Endothelial cell (in vitro differentiated cells): Measurements from ENCODE around the gene SLC26A4. TPM values are rescaled to one million over a fixed set of nuclear protein-coding genes. Genes with fewer than 3 reads are reported as not detected.

Experiments used
- DNase-seq: peaks from one replicate; pipeline ENCODE4 v3.0.0; 2021; ENCODE audit warnings: low spot score
- H3K27ac Mint-ChIP-seq: one replicate; pipeline ENCODE4 v1.8.0; 2021; ENCODE audit warnings: mixed read lengths, inconsistent platforms; ENCODE audit not compliant: unreplicated experiment
- H3K27me3 Mint-ChIP-seq: one replicate; pipeline ENCODE4 v1.8.0; 2021; ENCODE audit warnings: mild to moderate bottlenecking, moderate library complexity, mixed read lengths, inconsistent platforms; ENCODE audit not compliant: unreplicated experiment
- H3K36me3 Mint-ChIP-seq: one replicate; pipeline ENCODE4 v1.8.0; 2021; ENCODE audit warnings: mild to moderate bottlenecking, low read depth, mixed read lengths, inconsistent platforms; ENCODE audit not compliant: unreplicated experiment
- H3K4me1 Mint-ChIP-seq: one replicate; pipeline ENCODE4 v1.8.0; 2021; ENCODE audit warnings: mild to moderate bottlenecking, mixed read lengths, inconsistent platforms; ENCODE audit not compliant: unreplicated experiment
- H3K4me3 Mint-ChIP-seq: one replicate; pipeline ENCODE4 v1.8.0; 2021; ENCODE audit warnings: mild to moderate bottlenecking, mixed read lengths, inconsistent platforms; ENCODE audit not compliant: unreplicated experiment
- H3K9me3 Mint-ChIP-seq: one replicate; pipeline ENCODE4 v1.8.0; 2021; ENCODE audit warnings: mixed read lengths, inconsistent platforms; ENCODE audit not compliant: unreplicated experiment
- CTCF ChIP-seq: fragments of 200-600 bp; sonication (generic); IDR thresholded peaks from one replicate; pipeline ENCODE4 v1.5.0; 2021; ENCODE audit warnings: antibody characterized with exemption; ENCODE audit not compliant: unreplicated experiment
- total RNA-seq: library from RNA; stranded (reverse); fragmentation: NEBNext Ultra II Directional; extraction: Animal tissue kit (Norgen Biotek cat#: 25700); gene quantifications from one replicate; pipeline ENCODE4 v1.2.1, GENCODE V29; 2021; ENCODE audit not compliant: unreplicated experiment

Gene SLC26A4
- total RNA-seq, 1 donor from 2014 or later: 0.67 TPM

GRCh38 chr7:107767391-107767790 lies 106.8 kb downstream of the SLC26A4 start:
- H3K27me3 Mint-ChIP-seq: no peaks in the 10 kb centered on the region
- peaks cover 4% of the 10 kb centered on the region for H3K4me1 Mint-ChIP-seq
- no peaks in the 10 kb centered on the region for H3K9me3 Mint-ChIP-seq
- TF ChIP-seq CTCF: no peak
- no peak for DNase-seq
- H3K36me3 Mint-ChIP-seq: no peaks in the 10 kb centered on the region
- no peak overlapping the region for H3K4me3 Mint-ChIP-seq
- H3K27ac Mint-ChIP-seq: no peak overlapping the region

Other genes starting within 250 kb of the SLC26A4 start
- gene GPR22, start 190.8 kb upstream of the SLC26A4 start, total RNA-seq: not detected
- gene COG5, start 96.9 kb upstream of the SLC26A4 start, total RNA-seq: 26.7 TPM
- gene DUS4L, start 96.9 kb upstream of the SLC26A4 start, total RNA-seq: 10.0 TPM
- 114 TPM for gene BCAP29, start 80.6 kb upstream of the SLC26A4 start, total RNA-seq
- 37.4 TPM for gene CBLL1, start 83.3 kb downstream of the SLC26A4 start, total RNA-seq
- gene SLC26A3, start 142.4 kb downstream of the SLC26A4 start, total RNA-seq: not detected
- gene DLD, start 230.4 kb downstream of the SLC26A4 start, total RNA-seq: 89.9 TPM